Stomach (tissue), 4 donors: Measurements from ENCODE around the gene ERG28.
"Not testable (repeated sequence)": the region's sequence is repeated elsewhere in the genome, so short reads cannot be mapped to it uniquely, and the experiment has no call there.

Experiments used
- POLR2A ChIP-seq, 4 donors: fragments of 450-650 bp; IDR thresholded peaks; one replicate each; pipeline ENCODE4 v1.6.1; 2016; ENCODE audit warnings: antibody characterized with exemption in 4 of 4, control low read depth in 2 of 4, mild to moderate bottlenecking in 1 of 4, moderate library complexity in 1 of 4
- POLR2AphosphoS5 ChIP-seq, 3 donors: sonication (generic); formaldehyde crosslinking; IDR thresholded peaks; one replicate each; pipeline ENCODE4 v1.6.1; 2016; ENCODE audit warnings: antibody characterized with exemption in 3 of 3
- TF ChIP-seq, protein P1 (sequence below), 7 experiments: fragments of 450-650 bp in 4 of 7; fragments of 200-600 bp in 3 of 7; sonication (generic) in 3 of 7; IDR thresholded peaks; one replicate each; pipeline ENCODE4 v1.5.1; 2016 to 2019; ENCODE audit warnings: antibody characterized with exemption in 7 of 7, control low read depth in 2 of 7, mild to moderate bottlenecking in 1 of 7

DNA sequence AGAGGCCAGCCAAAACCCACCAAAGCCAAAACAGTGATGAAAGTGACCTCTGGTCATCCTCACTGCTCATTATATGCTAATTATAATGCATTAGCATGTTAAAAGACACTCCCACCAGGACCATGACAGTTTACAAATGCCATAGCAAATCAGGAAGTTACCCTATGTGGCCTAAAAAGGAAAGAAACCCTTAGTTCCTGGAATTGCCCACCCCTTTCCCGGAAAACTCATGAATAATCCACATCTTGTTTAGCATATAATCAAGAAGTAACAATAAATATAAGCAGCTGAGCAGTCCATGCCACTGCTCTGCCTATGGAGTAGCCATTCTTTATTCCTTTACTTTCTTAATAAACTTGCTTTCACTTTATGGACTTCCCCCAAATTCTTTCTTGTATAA is 60.6 kb downstream of the ERG28 start:
- TF ChIP-seq, protein P1, sequence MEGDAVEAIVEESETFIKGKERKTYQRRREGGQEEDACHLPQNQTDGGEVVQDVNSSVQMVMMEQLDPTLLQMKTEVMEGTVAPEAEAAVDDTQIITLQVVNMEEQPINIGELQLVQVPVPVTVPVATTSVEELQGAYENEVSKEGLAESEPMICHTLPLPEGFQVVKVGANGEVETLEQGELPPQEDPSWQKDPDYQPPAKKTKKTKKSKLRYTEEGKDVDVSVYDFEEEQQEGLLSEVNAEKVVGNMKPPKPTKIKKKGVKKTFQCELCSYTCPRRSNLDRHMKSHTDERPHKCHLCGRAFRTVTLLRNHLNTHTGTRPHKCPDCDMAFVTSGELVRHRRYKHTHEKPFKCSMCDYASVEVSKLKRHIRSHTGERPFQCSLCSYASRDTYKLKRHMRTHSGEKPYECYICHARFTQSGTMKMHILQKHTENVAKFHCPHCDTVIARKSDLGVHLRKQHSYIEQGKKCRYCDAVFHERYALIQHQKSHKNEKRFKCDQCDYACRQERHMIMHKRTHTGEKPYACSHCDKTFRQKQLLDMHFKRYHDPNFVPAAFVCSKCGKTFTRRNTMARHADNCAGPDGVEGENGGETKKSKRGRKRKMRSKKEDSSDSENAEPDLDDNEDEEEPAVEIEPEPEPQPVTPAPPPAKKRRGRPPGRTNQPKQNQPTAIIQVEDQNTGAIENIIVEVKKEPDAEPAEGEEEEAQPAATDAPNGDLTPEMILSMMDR (IDR thresholded peaks at IDR 0.05) = not testable (repeated sequence)
- not testable (repeated sequence) for TF ChIP-seq POLR2A, POLR2AphosphoS5 (IDR thresholded peaks at IDR 0.05)
